22Rv1 (cell line): ENCODE results near the gene LEMD1.

Source experiments
- H3K27ac ChIP-seq: fragments of 450-650 bp; 2 replicates; pipeline ENCODE4 v1.5.1; 2017
- ZFX ChIP-seq: fragments of 450-650 bp; IDR thresholded peaks from 2 replicates; pipeline ENCODE4 v1.6.1; 2017; ENCODE audit warnings: antibody characterized with exemption, borderline replicate concordance
- TF ChIP-seq, protein P1 (sequence below): fragments of 450-650 bp; IDR thresholded peaks from 2 replicates; pipeline ENCODE4 v1.5.1; 2017; ENCODE audit warnings: mild to moderate bottlenecking

LEMD1 gene

DNA sequence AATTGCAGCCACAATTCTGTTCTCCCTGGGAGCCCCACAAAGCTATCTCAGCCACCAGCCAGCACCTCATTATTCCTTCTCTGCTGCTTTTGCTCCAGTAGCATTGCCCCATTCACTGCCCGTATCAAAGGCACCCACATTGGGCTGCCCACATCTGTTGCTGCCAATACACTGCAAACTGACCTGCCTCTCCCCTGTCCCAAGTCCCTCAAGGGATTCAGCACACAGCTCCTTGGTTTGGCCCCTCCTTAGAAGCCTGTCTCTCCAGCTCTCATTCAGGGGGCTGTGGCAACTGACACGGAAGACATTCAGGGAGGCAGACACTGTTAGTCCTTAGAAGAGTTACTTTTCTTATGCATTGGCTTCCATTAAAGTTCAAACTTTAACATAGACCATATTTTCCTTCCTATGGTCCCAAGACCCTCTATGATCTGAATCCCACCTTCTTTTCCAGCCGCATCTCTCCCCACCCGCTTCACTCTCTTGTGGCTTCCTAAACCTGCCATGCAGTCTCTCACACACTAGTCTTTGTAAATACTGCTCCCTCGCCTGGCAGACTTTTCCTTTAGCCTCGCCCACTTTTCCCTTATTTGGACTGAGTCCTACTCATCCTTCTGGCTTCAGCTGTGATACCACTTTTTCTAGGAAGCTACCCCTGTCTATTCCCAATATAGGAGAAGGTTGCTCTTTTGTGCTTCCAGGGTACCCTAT is 45.9 kb downstream of the LEMD1 start:
- H3K27ac ChIP-seq, result no peak overlapping the region

GRCh38 chr1:205374210-205375078 is 47.4 kb downstream of the LEMD1 start:
- H3K27ac ChIP-seq, result no peak overlapping the region
- TF ChIP-seq ZFX, result no peak
- TF ChIP-seq, protein P1, sequence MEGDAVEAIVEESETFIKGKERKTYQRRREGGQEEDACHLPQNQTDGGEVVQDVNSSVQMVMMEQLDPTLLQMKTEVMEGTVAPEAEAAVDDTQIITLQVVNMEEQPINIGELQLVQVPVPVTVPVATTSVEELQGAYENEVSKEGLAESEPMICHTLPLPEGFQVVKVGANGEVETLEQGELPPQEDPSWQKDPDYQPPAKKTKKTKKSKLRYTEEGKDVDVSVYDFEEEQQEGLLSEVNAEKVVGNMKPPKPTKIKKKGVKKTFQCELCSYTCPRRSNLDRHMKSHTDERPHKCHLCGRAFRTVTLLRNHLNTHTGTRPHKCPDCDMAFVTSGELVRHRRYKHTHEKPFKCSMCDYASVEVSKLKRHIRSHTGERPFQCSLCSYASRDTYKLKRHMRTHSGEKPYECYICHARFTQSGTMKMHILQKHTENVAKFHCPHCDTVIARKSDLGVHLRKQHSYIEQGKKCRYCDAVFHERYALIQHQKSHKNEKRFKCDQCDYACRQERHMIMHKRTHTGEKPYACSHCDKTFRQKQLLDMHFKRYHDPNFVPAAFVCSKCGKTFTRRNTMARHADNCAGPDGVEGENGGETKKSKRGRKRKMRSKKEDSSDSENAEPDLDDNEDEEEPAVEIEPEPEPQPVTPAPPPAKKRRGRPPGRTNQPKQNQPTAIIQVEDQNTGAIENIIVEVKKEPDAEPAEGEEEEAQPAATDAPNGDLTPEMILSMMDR, result no peak

More for the DNA sequence above, 45.9 kb downstream of the LEMD1 start:
- no peak for TF ChIP-seq ZFX
- TF ChIP-seq, protein P1, result peak; percentile 25

DNA sequence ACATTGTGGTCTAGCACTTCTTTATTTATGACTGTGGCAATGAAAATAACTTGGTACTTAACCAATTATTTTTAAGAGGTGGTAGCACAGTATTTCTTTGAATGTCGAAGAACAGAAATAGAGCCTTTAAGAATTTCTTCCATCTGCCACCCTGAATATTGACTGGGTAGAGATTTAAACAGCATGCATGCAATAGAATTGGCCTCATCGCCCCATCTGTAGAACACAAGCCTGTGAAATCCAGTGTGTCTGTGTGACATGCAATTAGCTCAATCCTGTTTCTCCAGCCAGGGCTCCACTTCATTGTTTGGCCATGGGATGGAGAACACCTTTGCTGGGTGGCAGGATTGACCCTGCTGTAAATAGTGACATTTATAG is 48.1 kb downstream of the LEMD1 start:
- H3K27ac ChIP-seq, result no peak overlapping the region
- no peak for TF ChIP-seq ZFX
- TF ChIP-seq, protein P1, result no peak

DNA sequence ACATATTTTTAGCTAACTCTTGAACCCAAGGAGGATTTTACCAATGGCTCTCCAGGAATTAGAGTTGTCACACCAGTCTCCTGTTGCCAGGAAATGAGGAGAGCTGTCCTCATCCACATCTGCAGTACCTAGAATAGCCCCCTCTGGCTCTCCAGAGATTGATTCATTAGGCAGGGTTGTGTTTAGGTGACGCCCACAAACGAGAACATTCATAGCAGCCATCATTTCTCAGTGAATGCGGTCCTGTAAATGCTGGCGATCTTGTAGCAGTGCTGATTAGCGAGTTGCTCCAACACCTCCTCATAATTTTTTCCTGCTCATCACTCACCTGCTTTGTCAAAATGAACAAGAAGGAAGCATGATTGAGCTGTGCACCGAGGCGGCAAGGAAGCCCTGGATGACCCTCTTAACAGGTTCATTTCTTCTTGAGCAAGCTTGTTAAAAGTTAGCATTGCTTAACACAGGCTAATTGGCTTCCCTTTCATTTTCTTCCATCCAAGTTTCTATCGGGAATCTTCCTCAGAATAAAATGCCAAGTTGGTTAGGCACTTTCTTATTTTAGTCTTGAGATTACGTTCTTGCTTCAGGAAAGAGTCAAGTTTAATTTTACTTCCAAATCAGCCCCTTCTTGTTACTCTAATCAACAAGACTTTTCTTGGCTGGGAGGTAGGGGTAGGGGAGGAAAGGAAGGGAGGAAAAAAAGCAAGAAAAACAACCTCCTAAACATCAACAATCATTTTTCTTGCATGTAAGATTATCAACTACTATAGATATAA is 48.6 kb downstream of the LEMD1 start:
- TF ChIP-seq, protein P1, result no peak
- TF ChIP-seq ZFX, result no peak
- no peak overlapping the region for H3K27ac ChIP-seq

- TF ChIP-seq ZFX, result no peak
- TF ChIP-seq, protein P1, result no peak
- no peak overlapping the region for H3K27ac ChIP-seq
Observed at GRCh38 chr1:205371871-205372660, 49.8 kb downstream of the LEMD1 start.

DNA sequence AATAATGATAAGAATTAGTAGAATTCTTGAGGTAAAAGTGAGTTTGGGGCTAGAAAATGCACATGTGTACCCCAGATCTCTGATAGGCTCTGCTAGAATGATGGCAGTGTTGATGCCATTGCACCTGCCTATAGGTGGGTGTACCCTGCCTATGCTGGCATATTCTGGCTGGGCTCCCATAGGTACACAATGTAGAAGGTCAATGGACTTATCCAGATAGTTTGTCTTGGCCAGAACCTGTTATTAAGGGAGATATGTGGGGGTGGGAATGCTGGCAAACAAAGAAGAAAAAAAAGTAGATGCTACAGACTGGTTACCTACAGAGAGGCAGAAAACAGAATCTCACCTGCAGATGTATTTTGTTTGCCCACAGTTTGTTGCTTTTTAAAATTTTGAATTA is 51.1 kb downstream of the LEMD1 start:
- no peak overlapping the region for H3K27ac ChIP-seq
- TF ChIP-seq, protein P1, result no peak
- no peak for TF ChIP-seq ZFX
